ENCODE measurements around the gene CCDC188.
A peak's percentile ranks its signal among the peaks of the same experiment; 100 is the strongest.

The CCDC188 gene

DNA sequence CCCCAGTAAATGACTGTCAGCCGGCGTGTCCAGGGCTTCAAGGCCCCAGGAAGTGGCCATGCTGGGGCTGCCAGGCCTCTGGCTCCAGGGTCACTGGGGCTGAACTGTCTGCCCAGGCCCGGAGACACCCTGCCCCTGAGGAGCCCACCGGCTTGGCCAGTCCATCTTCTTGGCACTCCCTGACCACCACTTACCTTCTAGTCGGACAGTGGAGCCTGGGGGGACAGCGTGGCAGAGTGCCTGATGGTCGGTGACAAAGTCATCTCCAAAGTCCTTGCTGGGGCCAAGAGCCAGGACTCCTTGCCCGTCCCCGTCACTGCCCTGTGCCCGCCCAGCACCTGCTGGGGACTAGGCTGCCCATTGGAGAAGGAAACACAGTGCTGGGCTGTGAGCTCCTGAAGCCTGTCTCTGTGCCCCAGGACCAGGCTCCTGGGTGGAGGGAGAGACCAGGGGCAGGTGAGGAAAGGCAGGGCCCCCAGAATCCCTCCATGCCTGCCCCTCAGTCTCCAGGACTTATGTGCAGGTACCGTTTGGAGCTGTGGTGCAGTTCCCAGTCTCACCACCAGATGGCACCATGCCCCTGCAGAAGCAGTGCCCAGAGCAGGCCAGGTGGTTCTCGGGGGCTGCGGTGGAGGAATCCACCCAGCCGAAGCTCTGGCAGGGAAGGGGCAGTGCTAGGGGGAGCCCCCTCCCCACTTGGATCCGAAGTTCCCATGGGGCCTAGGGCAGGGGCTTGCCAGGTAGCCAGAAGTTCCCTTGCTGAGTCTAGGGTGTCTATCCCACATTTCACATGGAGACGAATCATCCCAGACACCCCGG, 6.0 kb upstream of the CCDC188 start:
- Histone ChIP-seq H3K27ac (ENCODE audit: low read depth, low read length) (no peak overlapping the region), H3K27me3 (ENCODE audit: control insufficient read depth, low read length) (0 out of 2 replicates have a peak, but pooled peaks cover 3% of the 10 kb centered on the region), H3K4me3 (ENCODE audit: low read length) (no peak overlapping the region), H3K79me2 (ENCODE audit: control insufficient read depth, low read length) (no peaks in the 10 kb centered on the region), H4K20me1 (ENCODE audit: control insufficient read depth, insufficient read depth, low read depth, low read length) (no peaks in the 10 kb centered on the region), H3K9me3 (ENCODE audit: control insufficient read depth, insufficient read depth, low read length) (no peaks in the 10 kb centered on the region; the same call in 1 of the 2 replicates), H3K36me3 (ENCODE audit: control insufficient read depth, low read length) (no peaks in the 10 kb centered on the region), H3F3A (ENCODE audit: control insufficient read depth, insufficient read depth) (no peaks in the 10 kb centered on the region), H3K4me1 (ENCODE audit: control insufficient read depth, low read length) (no peaks in the 10 kb centered on the region), H3K9me2 (replicated peaks; ENCODE audit: control insufficient read depth, low read length) (no peaks in the 10 kb centered on the region), H3K4me2 (ENCODE audit: low read length) (no peak overlapping the region)
- no peak for TF ChIP-seq EZH2phosphoT487 (IDR thresholded peaks at IDR 0.05; ENCODE audit: borderline replicate concordance, low read length)
- TF ChIP-seq, protein P1, sequence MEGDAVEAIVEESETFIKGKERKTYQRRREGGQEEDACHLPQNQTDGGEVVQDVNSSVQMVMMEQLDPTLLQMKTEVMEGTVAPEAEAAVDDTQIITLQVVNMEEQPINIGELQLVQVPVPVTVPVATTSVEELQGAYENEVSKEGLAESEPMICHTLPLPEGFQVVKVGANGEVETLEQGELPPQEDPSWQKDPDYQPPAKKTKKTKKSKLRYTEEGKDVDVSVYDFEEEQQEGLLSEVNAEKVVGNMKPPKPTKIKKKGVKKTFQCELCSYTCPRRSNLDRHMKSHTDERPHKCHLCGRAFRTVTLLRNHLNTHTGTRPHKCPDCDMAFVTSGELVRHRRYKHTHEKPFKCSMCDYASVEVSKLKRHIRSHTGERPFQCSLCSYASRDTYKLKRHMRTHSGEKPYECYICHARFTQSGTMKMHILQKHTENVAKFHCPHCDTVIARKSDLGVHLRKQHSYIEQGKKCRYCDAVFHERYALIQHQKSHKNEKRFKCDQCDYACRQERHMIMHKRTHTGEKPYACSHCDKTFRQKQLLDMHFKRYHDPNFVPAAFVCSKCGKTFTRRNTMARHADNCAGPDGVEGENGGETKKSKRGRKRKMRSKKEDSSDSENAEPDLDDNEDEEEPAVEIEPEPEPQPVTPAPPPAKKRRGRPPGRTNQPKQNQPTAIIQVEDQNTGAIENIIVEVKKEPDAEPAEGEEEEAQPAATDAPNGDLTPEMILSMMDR (IDR thresholded peaks at IDR 0.05; ENCODE audit: low read depth, low read length, poor library complexity, severe bottlenecking), result peak; percentile 94

GRCh38 chr22:20156042-20156389, 5.2 kb upstream of the CCDC188 start:
- 0 out of 2 replicates have a peak, but pooled peaks cover 3% of the 10 kb centered on the region for H3K27me3 ChIP-seq (ENCODE audit: control insufficient read depth, low read length)
- H3K4me3 ChIP-seq (ENCODE audit: low read length), result no peak overlapping the region

DNA sequence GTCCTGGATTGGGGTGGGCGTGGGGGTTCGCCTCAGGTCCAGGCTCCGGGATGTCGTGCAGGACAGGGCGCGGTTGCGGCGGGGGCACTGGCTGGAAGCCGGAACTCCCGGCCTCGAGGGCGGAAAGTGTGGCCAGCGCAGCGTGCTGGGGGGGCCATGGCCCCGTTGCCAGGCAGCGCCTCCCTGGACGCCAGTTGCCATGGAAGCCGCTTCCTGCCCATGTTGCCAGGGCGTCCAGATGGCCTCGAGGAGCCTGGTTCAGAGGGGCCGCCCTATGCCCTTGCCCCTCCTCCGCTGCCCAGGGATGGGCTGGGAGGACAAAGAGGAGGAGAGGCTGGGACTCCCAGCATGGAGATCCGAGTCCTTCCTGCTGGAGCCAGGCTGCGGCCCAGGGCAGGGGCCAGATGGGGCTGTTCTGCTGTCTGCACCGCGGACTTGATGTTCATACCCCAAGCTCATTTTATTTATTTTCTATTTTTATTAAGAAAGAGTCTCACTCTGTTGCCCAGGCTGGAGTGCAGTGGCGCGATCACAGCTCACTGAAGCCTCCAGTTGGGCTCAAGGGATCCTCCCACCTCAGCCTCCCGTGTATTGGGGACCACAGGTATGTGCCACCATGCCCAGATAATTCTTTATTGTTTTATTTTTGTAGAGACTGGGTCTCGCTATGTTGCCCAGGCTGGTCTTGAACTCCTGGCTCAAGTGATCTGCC, 4.6 kb upstream of the CCDC188 start:
- Histone ChIP-seq H3K27ac (ENCODE audit: low read depth, low read length) (no peak overlapping the region), H3K4me3 (ENCODE audit: low read length) (no peak overlapping the region), H3K4me1 (ENCODE audit: control insufficient read depth, low read length) (no peaks in the 10 kb centered on the region), H3F3A (ENCODE audit: control insufficient read depth, insufficient read depth) (no peaks in the 10 kb centered on the region), H4K20me1 (ENCODE audit: control insufficient read depth, insufficient read depth, low read depth, low read length) (no peaks in the 10 kb centered on the region), H3K9me2 (replicated peaks; ENCODE audit: control insufficient read depth, low read length) (no peaks in the 10 kb centered on the region), H3K79me2 (ENCODE audit: control insufficient read depth, low read length) (no peaks in the 10 kb centered on the region), H3K36me3 (ENCODE audit: control insufficient read depth, low read length) (no peaks in the 10 kb centered on the region), H3K4me2 (ENCODE audit: low read length) (no peak overlapping the region), H3K9me3 (ENCODE audit: control insufficient read depth, insufficient read depth, low read length) (no peaks in the 10 kb centered on the region), H3K27me3 (ENCODE audit: control insufficient read depth, low read length) (0 out of 2 replicates have a peak, but pooled peaks cover 3% of the 10 kb centered on the region)
- TF ChIP-seq, protein P1 (IDR thresholded peaks at IDR 0.05; ENCODE audit: low read depth, low read length, poor library complexity, severe bottlenecking), result no peak
- no peak for TF ChIP-seq EZH2phosphoT487 (IDR thresholded peaks at IDR 0.05; ENCODE audit: borderline replicate concordance, low read length)

More at GRCh38 chr22:20156042-20156389, 5.2 kb upstream of the CCDC188 start:
- no peak overlapping the region for H3K4me2 ChIP-seq (ENCODE audit: low read length)
- no peaks in the 10 kb centered on the region for H3K36me3 ChIP-seq (ENCODE audit: control insufficient read depth, low read length)
- no peak overlapping the region for H3K27ac ChIP-seq (ENCODE audit: low read depth, low read length)
- no peaks in the 10 kb centered on the region for H4K20me1 ChIP-seq (ENCODE audit: control insufficient read depth, insufficient read depth, low read depth, low read length)
- no peaks in the 10 kb centered on the region for H3F3A ChIP-seq (ENCODE audit: control insufficient read depth, insufficient read depth)
- H3K4me1 ChIP-seq (ENCODE audit: control insufficient read depth, low read length), result no peaks in the 10 kb centered on the region
- H3K9me2 ChIP-seq (replicated peaks; ENCODE audit: control insufficient read depth, low read length), result no peaks in the 10 kb centered on the region
- TF ChIP-seq EZH2phosphoT487 (IDR thresholded peaks at IDR 0.05; ENCODE audit: borderline replicate concordance, low read length), result no peak
- TF ChIP-seq, protein P1 (IDR thresholded peaks at IDR 0.05; ENCODE audit: low read depth, low read length, poor library complexity, severe bottlenecking), result no peak
- H3K9me3 ChIP-seq (ENCODE audit: control insufficient read depth, insufficient read depth, low read length), result no peaks in the 10 kb centered on the region
- H3K79me2 ChIP-seq (ENCODE audit: control insufficient read depth, low read length), result no peaks in the 10 kb centered on the region

Measured in DOHH2 (cell line).